GM21367 (cell line): ENCODE measurements around the gene CDH6.

Experiments
- ATAC-seq: cut with Tn5 transposase; IDR thresholded peaks from one replicate; pipeline ENCODE4 v1.9.1; 2021; ENCODE audit not compliant: unreplicated experiment

The CDH6 gene

GRCh38 chr5:31365776-31366175, 172.3 kb downstream of the CDH6 start:
- ATAC-seq = no peak

- no peak for ATAC-seq
Observed at GRCh38 chr5:31366941-31367340, 173.5 kb downstream of the CDH6 start.

- ATAC-seq = no peak
Observed at GRCh38 chr5:31372124-31372523, 178.6 kb downstream of the CDH6 start.

- no peak for ATAC-seq
Observed at GRCh38 chr5:31375999-31376720, 182.7 kb downstream of the CDH6 start.

- no peak for ATAC-seq
Observed at GRCh38 chr5:31377274-31377946, 183.9 kb downstream of the CDH6 start.

GRCh38 chr5:31378136-31378535, 184.7 kb downstream of the CDH6 start:
- ATAC-seq = no peak
